Naive thymus-derived CD8-positive, alpha-beta T cell (primary cell): ENCODE measurements around the gene SAMMSON. TPM values are rescaled to one million over a fixed set of nuclear protein-coding genes. Genes with fewer than 3 reads are reported as not detected.

ENCODE experiments used
- ATAC-seq, 2 donors: fragments of 150-1000 bp; cut with Tn5 transposase in 1 of 2; sonication (Bioruptor Pico), chemical (Tn5 transposase) in 1 of 2; 1 replicate in 1 of 2; 2 replicates in 1 of 2; pipeline ENCODE4 v1.10.0; 2021; ENCODE audit warnings: mild to moderate bottlenecking in 2 of 2, moderate library complexity in 2 of 2
- POLR2A ChIA-PET: fragments of 350-600 bp; sonication (Branson Sonifier 250); formaldehyde crosslinking; loops from one replicate; lab custom pipeline; 2021; ENCODE audit warnings: antibody characterized with exemption; lab: Charles Lee
- DNase-seq, 10 donors: peaks; one replicate each; pipeline versions ENCODE4 v3.0.0 to v3.0.0-alpha.2; 2020 to 2022
- H3K27ac Mint-ChIP-seq, 10 donors: one replicate each; pipeline ENCODE4 v1.8.0; 2020 to 2022; ENCODE audit warnings: mild to moderate bottlenecking in 10 of 10, mixed read lengths in 10 of 10, moderate library complexity in 4 of 10, inconsistent platforms in 1 of 10
- H3K27me3 Mint-ChIP-seq, 5 donors: one replicate each; pipeline ENCODE4 v1.8.0; 2021 to 2022; ENCODE audit warnings: mixed read lengths in 5 of 5
- H3K36me3 Mint-ChIP-seq, 3 donors: one replicate each; pipeline ENCODE4 v1.8.0; 2020 to 2022; ENCODE audit warnings: mixed read lengths in 3 of 3, mild to moderate bottlenecking in 2 of 3, inconsistent platforms in 1 of 3
- H3K4me1 Mint-ChIP-seq, 4 donors: one replicate each; pipeline ENCODE4 v1.8.0; 2021 to 2022; ENCODE audit warnings: mixed read lengths in 4 of 4
- H3K4me3 Mint-ChIP-seq, 10 donors: one replicate each; pipeline ENCODE4 v1.8.0; 2020 to 2022; ENCODE audit warnings: mild to moderate bottlenecking in 10 of 10, mixed read lengths in 10 of 10, moderate library complexity in 6 of 10, inconsistent platforms in 1 of 10
- H3K9me3 Mint-ChIP-seq, 9 donors: one replicate each; pipeline ENCODE4 v1.8.0; 2020 to 2022; ENCODE audit warnings: mixed read lengths in 9 of 9, mild to moderate bottlenecking in 3 of 9, inconsistent platforms in 1 of 9, moderate library complexity in 1 of 9
- polyA plus RNA-seq, 3 donors: library from polyadenylated mRNA; unstranded; fragments of 300-500 nt; fragmentation: Illumina TruSeq; gene quantifications; one replicate each; pipeline ENCODE4 v1.2.3, GENCODE V29; 2021
- total RNA-seq, 8 experiments: library from RNA in 2 of 8; stranded (reverse) in 2 of 8; gene quantifications; one replicate each; pipeline ENCODE4 v1.2.3 and lab custom pipeline; 2021 to 2026

SAMMSON gene
- total and polyA plus RNA-seq, 5 experiments from 2014 or later: not detected

GRCh38 chr3:70038693-70039092 is 39.2 kb downstream of the SAMMSON start:
- H3K27me3 Mint-ChIP-seq: peaks cover 2 to 20% (median 13%) of the 10 kb centered on the region in 5 donors
- ATAC-seq: no peak
- no peaks in the 10 kb centered on the region for H3K36me3 Mint-ChIP-seq
- peaks cover 0 to 2% (median 0%) of the 10 kb centered on the region in 4 donors for H3K4me1 Mint-ChIP-seq
- H3K27ac Mint-ChIP-seq: no peak overlapping the region
- no peak for DNase-seq
- POLR2A ChIA-PET: no interaction called here
- no peak overlapping the region for H3K4me3 Mint-ChIP-seq
- H3K9me3 Mint-ChIP-seq: peaks cover 0 to 15% (median 3%) of the 10 kb centered on the region in 9 donors

GRCh38 chr3:70040386-70040785 is 40.9 kb downstream of the SAMMSON start:
- peaks cover 0 to 2% (median 0%) of the 10 kb centered on the region in 4 donors for H3K4me1 Mint-ChIP-seq
- peaks cover 2 to 20% (median 10%) of the 10 kb centered on the region in 5 donors for H3K27me3 Mint-ChIP-seq
- H3K27ac Mint-ChIP-seq: no peak overlapping the region
- peaks cover 0 to 15% (median 3%) of the 10 kb centered on the region in 9 donors for H3K9me3 Mint-ChIP-seq
- POLR2A ChIA-PET: no interaction called here
- ATAC-seq (no peak), DNase-seq (no peak)
- H3K4me3 Mint-ChIP-seq: no peak overlapping the region
- H3K36me3 Mint-ChIP-seq: no peaks in the 10 kb centered on the region

- POLR2A ChIA-PET: no interaction called here
- Mint-ChIP-seq H3K36me3 (no peaks in the 10 kb centered on the region), H3K4me1 (peaks cover 0 to 2% (median 0%) of the 10 kb centered on the region in 4 donors), H3K27ac (no peak overlapping the region), H3K4me3 (no peak overlapping the region), H3K9me3 (peaks cover 0 to 15% (median 3%) of the 10 kb centered on the region in 9 donors), H3K27me3 (peaks cover 2 to 15% (median 8%) of the 10 kb centered on the region in 5 donors)
- DNase-seq (no peak), ATAC-seq (no peak)
These were observed 43.1 kb downstream of the SAMMSON start for GRCh38 chr3:70042641-70043040.

- Mint-ChIP-seq H3K9me3 (no peaks in the 10 kb centered on the region), H3K27ac (no peak overlapping the region), H3K4me3 (no peak overlapping the region), H3K4me1 (no peaks in the 10 kb centered on the region), H3K36me3 (no peaks in the 10 kb centered on the region), H3K27me3 (peaks cover 5 to 14% (median 8%) of the 10 kb centered on the region in 5 donors)
- DNase-seq: no peak
- no peak for ATAC-seq
- POLR2A ChIA-PET: no interaction called here
These were observed 50.2 kb downstream of the SAMMSON start for GRCh38 chr3:70049761-70050160.

- ATAC-seq (no peak), DNase-seq (no peak)
- peaks cover 7 to 22% (median 9%) of the 10 kb centered on the region in 5 donors for H3K27me3 Mint-ChIP-seq
- H3K27ac Mint-ChIP-seq: no peak overlapping the region
- H3K9me3 Mint-ChIP-seq: no peaks in the 10 kb centered on the region
- H3K4me1 Mint-ChIP-seq: no peaks in the 10 kb centered on the region
- H3K4me3 Mint-ChIP-seq: no peak overlapping the region
- no peaks in the 10 kb centered on the region for H3K36me3 Mint-ChIP-seq
- POLR2A ChIA-PET: no interaction called here
These were observed 53.8 kb downstream of the SAMMSON start for GRCh38 chr3:70053293-70053692.

- POLR2A ChIA-PET: no interaction called here
- DNase-seq (no peak), ATAC-seq (no peak)
- Mint-ChIP-seq H3K27ac (no peak overlapping the region), H3K9me3 (no peaks in the 10 kb centered on the region), H3K36me3 (no peaks in the 10 kb centered on the region), H3K4me1 (no peaks in the 10 kb centered on the region), H3K27me3 (peaks cover 2 to 22% (median 5%) of the 10 kb centered on the region in 5 donors), H3K4me3 (no peak overlapping the region)
These were observed 56.5 kb downstream of the SAMMSON start for GRCh38 chr3:70056081-70056480.

GRCh38 chr3:70057426-70057825 is 57.9 kb downstream of the SAMMSON start:
- H3K4me1 Mint-ChIP-seq: no peaks in the 10 kb centered on the region
- no peaks in the 10 kb centered on the region for H3K9me3 Mint-ChIP-seq
- ATAC-seq (no peak), DNase-seq (no peak)
- H3K36me3 Mint-ChIP-seq: no peaks in the 10 kb centered on the region
- no peak overlapping the region for H3K27ac Mint-ChIP-seq
- peaks cover 2 to 22% (median 4%) of the 10 kb centered on the region in 5 donors for H3K27me3 Mint-ChIP-seq
- POLR2A ChIA-PET: no interaction called here
- H3K4me3 Mint-ChIP-seq: no peak overlapping the region

- H3K9me3 Mint-ChIP-seq: no peaks in the 10 kb centered on the region
- no peak overlapping the region for H3K27ac Mint-ChIP-seq
- no peak overlapping the region for H3K4me3 Mint-ChIP-seq
- peaks cover 0 to 4% (median 0%) of the 10 kb centered on the region in 5 donors for H3K27me3 Mint-ChIP-seq
- no peaks in the 10 kb centered on the region for H3K4me1 Mint-ChIP-seq
- ATAC-seq: no peak
- H3K36me3 Mint-ChIP-seq: no peaks in the 10 kb centered on the region
- no peak for DNase-seq
- POLR2A ChIA-PET: no interaction called here
These were observed 61.6 kb downstream of the SAMMSON start for GRCh38 chr3:70061096-70061495.

- Mint-ChIP-seq H3K9me3 (no peaks in the 10 kb centered on the region), H3K36me3 (no peaks in the 10 kb centered on the region), H3K4me1 (no peaks in the 10 kb centered on the region), H3K27ac (no peak overlapping the region), H3K4me3 (no peak overlapping the region), H3K27me3 (peaks cover 0 to 5% (median 2%) of the 10 kb centered on the region in 5 donors)
- POLR2A ChIA-PET: no interaction called here
- DNase-seq: peak in 3 of 10 donors; percentile 2 to 16 (median 10)
- no peak for ATAC-seq
These were observed 64.8 kb downstream of the SAMMSON start for GRCh38 chr3:70064194-70064779.

- Mint-ChIP-seq H3K36me3 (no peaks in the 10 kb centered on the region), H3K27ac (no peak overlapping the region), H3K4me3 (no peak overlapping the region), H3K27me3 (peaks cover 0 to 9% (median 5%) of the 10 kb centered on the region in 5 donors), H3K9me3 (no peaks in the 10 kb centered on the region), H3K4me1 (no peaks in the 10 kb centered on the region)
- POLR2A ChIA-PET: no interaction called here
- DNase-seq (no peak), ATAC-seq (no peak)
These were observed 66.2 kb downstream of the SAMMSON start for GRCh38 chr3:70065696-70066253.

- no peak for DNase-seq
- Mint-ChIP-seq H3K27ac (no peak overlapping the region), H3K9me3 (no peaks in the 10 kb centered on the region), H3K4me3 (no peak overlapping the region), H3K4me1 (no peaks in the 10 kb centered on the region), H3K27me3 (peaks cover 1 to 20% (median 13%) of the 10 kb centered on the region in 5 donors), H3K36me3 (no peaks in the 10 kb centered on the region)
- ATAC-seq: no peak
- POLR2A ChIA-PET: no interaction called here
These were observed 68.5 kb downstream of the SAMMSON start for GRCh38 chr3:70067860-70068521.

GRCh38 chr3:70069557-70069956 is 70.0 kb downstream of the SAMMSON start:
- Mint-ChIP-seq H3K27ac (no peak overlapping the region), H3K4me3 (no peak overlapping the region), H3K4me1 (no peaks in the 10 kb centered on the region), H3K27me3 (peaks cover 6 to 33% (median 18%) of the 10 kb centered on the region in 5 donors), H3K9me3 (no peaks in the 10 kb centered on the region), H3K36me3 (no peaks in the 10 kb centered on the region)
- DNase-seq: no peak
- no peak for ATAC-seq
- POLR2A ChIA-PET: no interaction called here

GRCh38 chr3:70071138-70071537 is 71.6 kb downstream of the SAMMSON start:
- ATAC-seq (no peak), DNase-seq (no peak)
- Mint-ChIP-seq H3K4me1 (no peaks in the 10 kb centered on the region), H3K4me3 (no peak overlapping the region), H3K36me3 (no peaks in the 10 kb centered on the region), H3K9me3 (no peaks in the 10 kb centered on the region), H3K27ac (no peak overlapping the region), H3K27me3 (peaks cover 11 to 41% (median 24%) of the 10 kb centered on the region in 5 donors)
- POLR2A ChIA-PET: no interaction called here
